PC-9 (cell line): ENCODE data around the gene CHKA.

Experiments used
- EZH2 ChIP-seq: fragments of 200-600 bp; sonication (generic); IDR thresholded peaks from 2 replicates; pipeline ENCODE4 v1.8.0; 2017; ENCODE audit warnings: antibody characterized with exemption, low read depth
- TF ChIP-seq, protein P1 (sequence below): fragments of 200-600 bp; sonication (generic); conservative IDR thresholded peaks from 2 replicates; pipeline ENCODE4 v1.6.1; 2017; ENCODE audit warnings: mixed run types, antibody characterized with exemption, mild to moderate bottlenecking, moderate library complexity

DNA sequence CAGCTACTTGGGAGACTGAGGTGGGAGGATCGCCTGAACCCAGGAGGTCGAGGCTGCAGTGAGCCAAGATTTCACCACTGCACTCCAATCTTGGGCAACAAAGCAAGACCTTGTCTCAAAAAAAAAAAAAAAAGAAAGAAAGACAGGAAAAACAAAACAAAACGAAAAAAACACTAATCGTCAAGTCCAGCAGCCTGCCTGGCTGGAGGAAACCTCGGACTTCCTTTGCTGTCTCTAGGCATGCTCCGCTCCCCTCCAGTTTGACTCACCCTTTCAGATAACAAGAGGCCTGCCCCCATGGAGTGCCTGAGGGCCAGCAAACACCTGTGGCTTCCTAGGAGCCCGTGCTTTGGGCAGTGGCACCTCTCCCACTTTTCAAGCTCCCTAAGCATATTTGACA is 28.8 kb upstream of the CHKA start:
- TF ChIP-seq, protein P1, sequence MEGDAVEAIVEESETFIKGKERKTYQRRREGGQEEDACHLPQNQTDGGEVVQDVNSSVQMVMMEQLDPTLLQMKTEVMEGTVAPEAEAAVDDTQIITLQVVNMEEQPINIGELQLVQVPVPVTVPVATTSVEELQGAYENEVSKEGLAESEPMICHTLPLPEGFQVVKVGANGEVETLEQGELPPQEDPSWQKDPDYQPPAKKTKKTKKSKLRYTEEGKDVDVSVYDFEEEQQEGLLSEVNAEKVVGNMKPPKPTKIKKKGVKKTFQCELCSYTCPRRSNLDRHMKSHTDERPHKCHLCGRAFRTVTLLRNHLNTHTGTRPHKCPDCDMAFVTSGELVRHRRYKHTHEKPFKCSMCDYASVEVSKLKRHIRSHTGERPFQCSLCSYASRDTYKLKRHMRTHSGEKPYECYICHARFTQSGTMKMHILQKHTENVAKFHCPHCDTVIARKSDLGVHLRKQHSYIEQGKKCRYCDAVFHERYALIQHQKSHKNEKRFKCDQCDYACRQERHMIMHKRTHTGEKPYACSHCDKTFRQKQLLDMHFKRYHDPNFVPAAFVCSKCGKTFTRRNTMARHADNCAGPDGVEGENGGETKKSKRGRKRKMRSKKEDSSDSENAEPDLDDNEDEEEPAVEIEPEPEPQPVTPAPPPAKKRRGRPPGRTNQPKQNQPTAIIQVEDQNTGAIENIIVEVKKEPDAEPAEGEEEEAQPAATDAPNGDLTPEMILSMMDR = no peak
- no peak for TF ChIP-seq EZH2
